ENCODE data around the gene RFC4. TPM values are rescaled to one million over a fixed set of nuclear protein-coding genes. Genes with fewer than 3 reads are reported as not detected.

Gene RFC4
- total RNA-seq, 2 donors from 2014 or later: 13.4 to 40.4 TPM

DNA sequence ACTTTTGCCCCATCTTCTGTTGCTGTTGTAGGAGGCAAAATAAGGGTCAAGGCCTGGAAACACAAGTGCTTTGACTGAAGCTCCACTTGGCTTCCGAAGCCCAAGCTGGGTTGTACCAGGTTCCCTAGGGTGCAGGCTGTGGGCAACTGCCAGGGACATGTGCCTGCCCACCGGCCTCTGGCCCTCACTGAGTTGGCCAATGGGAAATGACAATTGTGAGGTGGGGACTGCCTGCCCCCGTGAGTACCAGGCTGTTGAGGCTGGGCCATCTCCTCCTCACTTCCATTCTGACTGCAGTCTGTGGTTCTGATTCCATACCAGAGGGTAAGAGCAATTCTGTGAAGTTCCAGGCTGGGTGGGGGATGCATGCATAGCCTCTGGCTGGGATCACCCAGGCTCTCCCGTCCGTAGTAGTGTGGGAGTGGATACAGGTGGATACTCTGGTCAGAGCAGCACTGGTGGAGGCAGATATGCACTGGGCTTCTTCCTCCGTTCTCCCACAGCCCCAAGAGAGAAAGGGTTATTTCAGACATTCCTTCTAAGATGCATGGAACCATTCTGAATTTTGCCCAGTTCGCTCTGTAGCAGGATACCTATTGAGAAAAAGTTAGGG lies 36.2 kb upstream of the RFC4 start, which contains the start of gene ADIPOQ:
TSS of gene ADIPOQ (plus strand) at position 285 of the 613 bp plus-strand sequence. CDS start 10,349 bp downstream, outside the sequence.
- DNase-seq: no peak
- Histone ChIP-seq H3K27me3 (no peaks in the 10 kb centered on the region), H3K36me3 (no peaks in the 10 kb centered on the region), H3K9ac (ENCODE audit: low read depth in 2 of 2, low read length in 2 of 2) (no peak within 1 kb of the TSS), H3K9me3 (no peaks in the 10 kb centered on the region), H3K4me1 (no peaks in the 10 kb centered on the region), H3K27ac (no peak within 1 kb of the TSS), H3K4me3 (no peak within 1 kb of the TSS)
- TF ChIP-seq, protein P1, sequence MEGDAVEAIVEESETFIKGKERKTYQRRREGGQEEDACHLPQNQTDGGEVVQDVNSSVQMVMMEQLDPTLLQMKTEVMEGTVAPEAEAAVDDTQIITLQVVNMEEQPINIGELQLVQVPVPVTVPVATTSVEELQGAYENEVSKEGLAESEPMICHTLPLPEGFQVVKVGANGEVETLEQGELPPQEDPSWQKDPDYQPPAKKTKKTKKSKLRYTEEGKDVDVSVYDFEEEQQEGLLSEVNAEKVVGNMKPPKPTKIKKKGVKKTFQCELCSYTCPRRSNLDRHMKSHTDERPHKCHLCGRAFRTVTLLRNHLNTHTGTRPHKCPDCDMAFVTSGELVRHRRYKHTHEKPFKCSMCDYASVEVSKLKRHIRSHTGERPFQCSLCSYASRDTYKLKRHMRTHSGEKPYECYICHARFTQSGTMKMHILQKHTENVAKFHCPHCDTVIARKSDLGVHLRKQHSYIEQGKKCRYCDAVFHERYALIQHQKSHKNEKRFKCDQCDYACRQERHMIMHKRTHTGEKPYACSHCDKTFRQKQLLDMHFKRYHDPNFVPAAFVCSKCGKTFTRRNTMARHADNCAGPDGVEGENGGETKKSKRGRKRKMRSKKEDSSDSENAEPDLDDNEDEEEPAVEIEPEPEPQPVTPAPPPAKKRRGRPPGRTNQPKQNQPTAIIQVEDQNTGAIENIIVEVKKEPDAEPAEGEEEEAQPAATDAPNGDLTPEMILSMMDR (IDR thresholded peaks at IDR 0.05): no peak
- intact Hi-C loops (cut with DNase I): no loop called here

DNA sequence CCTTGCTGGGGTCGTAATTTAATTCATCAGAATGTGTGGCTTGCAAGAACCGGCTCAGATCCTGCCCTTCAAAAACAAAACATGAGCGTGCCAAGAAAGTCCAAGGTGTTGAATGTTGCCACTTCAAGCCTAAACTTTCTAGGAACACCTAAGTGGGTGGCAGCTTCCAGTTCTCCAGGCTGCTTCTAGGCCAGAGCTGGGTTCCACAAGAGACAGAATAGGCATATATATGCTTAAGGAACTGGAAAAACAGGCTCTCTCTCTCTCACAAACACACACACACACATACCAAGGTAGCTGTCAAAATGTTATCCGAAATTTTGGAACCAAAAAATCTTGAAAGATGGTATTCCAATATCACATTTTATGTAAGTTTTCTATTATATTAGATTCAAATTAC lies 35.3 kb upstream of the RFC4 start:
- no peak overlapping the region for H3K27ac ChIP-seq
- H3K4me1 ChIP-seq: no peaks in the 10 kb centered on the region
- H3K4me3 ChIP-seq: no peak overlapping the region
- H3K9me3 ChIP-seq: no peaks in the 10 kb centered on the region
- intact Hi-C loops (cut with DNase I): no loop called here
- no peaks in the 10 kb centered on the region for H3K27me3 ChIP-seq
- TF ChIP-seq, protein P1 (IDR thresholded peaks at IDR 0.05): no peak
- no peak overlapping the region for H3K9ac ChIP-seq (ENCODE audit: low read depth in 2 of 2, low read length in 2 of 2)
- DNase-seq: no peak
- H3K36me3 ChIP-seq: no peaks in the 10 kb centered on the region

DNA sequence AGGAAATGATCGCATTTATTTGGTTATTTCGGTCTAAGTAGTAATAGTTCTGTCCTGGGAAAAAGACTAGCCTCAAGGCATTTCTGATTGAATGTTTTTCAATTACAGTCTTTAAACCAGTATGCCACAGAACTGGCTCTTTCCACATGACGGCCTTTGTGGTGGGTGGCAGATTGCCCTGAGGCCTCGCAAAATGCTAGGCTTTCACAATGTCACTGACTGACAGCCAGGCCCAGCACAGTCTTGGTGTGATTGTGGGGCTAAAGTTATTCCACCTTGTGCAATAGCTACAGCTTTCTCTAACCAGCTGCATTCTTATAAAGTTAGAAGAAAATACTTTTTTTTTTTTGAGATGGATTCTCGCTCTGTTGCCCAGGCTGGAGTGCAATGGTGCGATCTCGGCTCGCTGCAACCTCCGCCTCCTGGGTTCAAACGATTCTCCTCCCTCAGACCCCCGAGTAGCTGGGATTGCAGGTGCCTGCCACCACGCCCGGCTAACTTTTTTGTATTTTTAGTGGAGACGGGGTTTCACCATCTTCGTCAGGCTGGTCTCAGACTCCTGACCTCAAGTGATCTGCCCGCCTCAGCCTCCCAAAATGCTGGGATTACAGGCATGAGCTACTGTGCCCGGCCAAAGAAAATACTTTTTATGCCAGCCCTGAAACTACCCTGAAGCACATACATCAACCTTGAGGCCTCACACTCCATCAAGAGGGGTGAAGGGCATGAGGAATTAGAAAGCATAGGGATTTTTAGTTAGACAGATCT lies 33.8 kb upstream of the RFC4 start:
- H3K4me1 ChIP-seq: no peaks in the 10 kb centered on the region
- no peak overlapping the region for H3K9ac ChIP-seq (ENCODE audit: low read depth in 2 of 2, low read length in 2 of 2)
- intact Hi-C loops (cut with DNase I): no loop called here
- no peaks in the 10 kb centered on the region for H3K27me3 ChIP-seq
- no peak overlapping the region for H3K27ac ChIP-seq
- no peaks in the 10 kb centered on the region for H3K36me3 ChIP-seq
- H3K4me3 ChIP-seq: no peak overlapping the region
- no peak for DNase-seq
- TF ChIP-seq, protein P1 (IDR thresholded peaks at IDR 0.05): no peak
- H3K9me3 ChIP-seq: no peaks in the 10 kb centered on the region

DNA sequence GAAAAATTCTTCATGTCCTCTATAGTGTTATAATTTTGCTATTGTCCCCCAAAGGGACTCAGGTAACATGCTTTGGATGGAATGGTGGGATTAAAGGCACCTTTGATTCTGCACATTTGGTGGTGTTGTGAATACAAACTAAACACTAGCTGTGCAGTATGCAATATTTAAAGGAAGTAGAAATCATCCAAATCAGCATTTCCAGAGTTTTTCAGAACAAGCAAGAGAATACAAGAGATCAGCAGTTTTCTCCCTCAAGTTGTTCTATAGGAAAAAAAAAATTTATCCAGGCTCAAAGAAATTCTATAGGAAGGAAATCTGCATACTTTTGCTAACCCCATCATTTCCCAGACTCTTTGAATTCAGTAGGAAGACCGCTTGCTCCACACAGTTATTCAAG lies 26.0 kb upstream of the RFC4 start:
- intact Hi-C loops (cut with DNase I): no loop called here
- H3K36me3 ChIP-seq: no peaks in the 10 kb centered on the region

DNA sequence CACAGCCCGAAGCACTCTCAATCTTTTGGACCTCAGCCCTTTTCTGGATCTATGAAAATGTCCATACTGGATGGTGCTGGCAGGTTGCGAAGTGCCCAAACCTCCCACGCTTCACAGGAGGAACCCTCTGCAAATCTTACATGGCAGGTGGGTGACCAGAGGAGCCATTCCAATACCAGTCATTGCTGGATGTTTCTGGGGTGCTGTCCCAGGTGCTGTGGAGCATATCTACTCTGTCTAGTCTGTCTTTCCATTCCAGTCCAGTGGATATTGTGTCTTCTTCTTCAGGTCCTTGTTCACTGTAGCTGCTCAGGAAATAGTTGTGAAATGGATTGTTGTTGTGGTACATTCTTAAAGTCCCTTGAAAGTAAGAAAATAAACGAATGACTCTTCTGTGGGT lies 25.5 kb upstream of the RFC4 start:
- no peaks in the 10 kb centered on the region for H3K9me3 ChIP-seq

More for the DNA sequence above, 26.0 kb upstream of the RFC4 start:
- DNase-seq: no peak
- TF ChIP-seq, protein P1 (IDR thresholded peaks at IDR 0.05): no peak
- Histone ChIP-seq H3K9ac (ENCODE audit: low read depth in 2 of 2, low read length in 2 of 2) (no peak overlapping the region), H3K4me1 (no peaks in the 10 kb centered on the region), H3K9me3 (no peaks in the 10 kb centered on the region), H3K4me3 (no peak overlapping the region), H3K27me3 (peaks cover 5% of the 10 kb centered on the region), H3K27ac (no peak overlapping the region)

More for the DNA sequence above, 25.5 kb upstream of the RFC4 start:
- no peaks in the 10 kb centered on the region for H3K36me3 ChIP-seq
- no peak overlapping the region for H3K27ac ChIP-seq
- DNase-seq: no peak
- no peak overlapping the region for H3K9ac ChIP-seq (ENCODE audit: low read depth in 2 of 2, low read length in 2 of 2)
- H3K4me1 ChIP-seq: no peaks in the 10 kb centered on the region
- no peak overlapping the region for H3K4me3 ChIP-seq
- intact Hi-C loops (cut with DNase I): no loop called here
- TF ChIP-seq, protein P1 (IDR thresholded peaks at IDR 0.05): no peak
- peaks cover 5% of the 10 kb centered on the region for H3K27me3 ChIP-seq

All from colonic mucosa (tissue), 4 donors.